HG03354 (cell line): ENCODE measurements around the gene MITF.

Experiments used
- ATAC-seq: cut with Tn5 transposase; IDR thresholded peaks from one replicate; pipeline ENCODE4 v1.9.1; 2021; ENCODE audit warnings: mild to moderate bottlenecking; ENCODE audit not compliant: unreplicated experiment, poor library complexity, severe bottlenecking

Gene MITF

DNA sequence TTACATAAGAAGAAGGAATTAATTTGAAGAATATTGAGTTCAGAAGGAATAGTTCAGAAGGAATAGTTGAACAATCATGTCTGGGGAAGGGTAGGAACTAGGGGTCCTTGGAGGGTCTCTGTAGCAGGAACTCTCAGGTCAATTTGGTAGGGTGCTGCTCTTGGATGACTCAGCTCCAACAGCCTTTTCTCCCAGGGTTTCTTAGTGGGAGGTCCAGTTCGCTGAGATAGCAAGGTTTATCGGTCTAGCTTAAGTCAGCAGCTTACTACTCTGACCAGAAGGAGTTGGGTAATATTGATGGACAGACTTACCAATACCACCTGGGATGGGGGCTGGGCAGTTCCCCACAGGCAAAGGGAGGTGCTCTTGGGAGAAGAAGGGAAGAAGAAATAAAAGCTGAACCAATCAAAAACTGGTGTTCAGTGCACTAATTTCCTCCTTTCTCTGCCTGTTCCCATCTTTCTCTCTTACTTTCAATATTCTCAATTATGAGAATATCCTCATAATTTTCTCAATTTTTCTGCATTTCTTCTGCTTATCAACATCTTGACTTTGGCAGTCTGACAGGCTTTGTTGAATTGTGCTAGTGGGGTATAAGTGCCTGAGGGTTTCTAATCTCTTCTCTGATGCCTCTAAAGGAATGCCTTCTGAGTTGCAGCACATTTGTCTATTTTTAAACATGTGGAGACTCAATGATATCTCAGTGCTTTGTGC is 14.4 kb upstream of the MITF start:
- ATAC-seq, result no peak

DNA sequence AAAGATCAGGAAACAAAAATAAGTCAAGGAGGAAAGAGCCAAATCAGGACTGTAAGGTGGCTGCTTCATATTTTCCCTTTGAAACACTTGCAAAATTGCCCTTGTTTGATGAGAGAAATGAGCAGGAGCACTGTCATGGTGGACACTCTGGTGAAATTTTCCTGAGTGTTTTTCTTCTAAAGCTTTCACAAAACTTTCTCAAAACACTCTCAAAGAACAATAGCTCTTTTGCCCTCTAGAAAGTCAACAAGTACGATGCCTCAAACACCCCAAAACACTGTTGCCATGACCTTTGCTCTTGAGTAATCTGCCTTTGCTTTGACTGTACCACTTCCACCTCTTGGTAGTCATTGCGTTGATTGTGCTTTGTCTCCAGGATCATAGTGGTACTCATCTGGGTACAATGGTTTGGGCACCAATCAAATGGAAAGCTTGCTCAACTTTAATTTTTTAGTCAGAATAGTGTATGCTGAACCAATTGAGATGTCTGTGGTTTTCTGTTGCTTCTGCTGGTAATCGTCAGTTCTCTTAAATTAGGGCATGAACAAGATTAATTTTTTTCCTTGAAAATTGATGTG is 13.2 kb upstream of the MITF start:
- ATAC-seq, result no peak

DNA sequence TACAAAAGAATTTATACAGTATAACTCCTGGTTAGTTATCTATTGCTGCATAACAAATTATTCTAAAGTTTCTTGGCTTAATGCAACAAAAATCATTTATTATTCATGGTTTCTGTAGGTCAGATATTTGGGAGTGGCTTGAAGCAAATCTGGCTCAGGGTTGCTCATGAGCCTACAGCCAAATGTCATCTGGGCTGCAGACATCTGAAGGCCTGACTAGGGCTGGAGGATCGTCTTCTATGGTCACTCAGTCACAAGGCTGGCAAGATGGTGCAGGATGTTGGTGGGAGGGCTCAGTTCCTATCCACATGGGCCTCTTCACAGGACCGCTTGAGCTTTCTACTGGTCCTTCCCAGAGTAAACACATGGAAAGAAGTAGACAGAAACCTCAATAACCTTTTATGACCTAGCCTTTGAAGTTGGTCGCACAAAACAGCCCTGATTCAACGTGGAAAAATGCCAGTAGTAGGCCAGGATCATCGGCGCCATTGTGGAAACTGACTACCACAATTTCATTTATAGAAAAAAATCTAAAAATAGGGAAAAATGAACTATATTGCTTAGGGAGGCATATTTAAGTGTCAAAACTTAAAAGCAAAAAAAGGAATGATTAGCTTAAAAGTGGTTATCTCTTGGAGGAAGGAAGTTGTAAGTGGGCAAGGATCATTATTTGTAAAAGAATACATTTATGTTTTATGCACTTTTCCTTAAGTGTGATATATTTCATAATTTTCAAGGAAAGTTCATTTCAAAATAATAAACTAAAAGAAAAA is 9.9 kb upstream of the MITF start:
- no peak for ATAC-seq

DNA sequence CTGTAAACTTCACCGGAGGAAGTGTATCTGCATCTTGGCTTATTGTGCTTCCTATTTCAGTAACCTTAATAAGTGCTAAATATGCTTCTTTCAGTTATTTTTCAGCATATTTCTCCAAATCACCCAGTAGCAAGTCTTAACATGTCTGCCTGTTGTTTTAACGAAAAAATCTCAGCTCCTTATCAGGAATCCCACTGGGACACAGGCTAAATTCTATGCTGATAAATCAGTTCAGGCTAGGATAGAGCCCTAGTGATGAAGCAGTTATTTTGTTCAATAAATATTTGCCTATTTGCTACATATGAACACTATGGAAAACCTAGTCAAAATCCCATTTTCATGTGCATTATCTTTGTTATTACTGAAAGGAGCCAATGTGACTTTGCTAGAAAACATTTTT is 8.2 kb upstream of the MITF start:
- no peak for ATAC-seq

DNA sequence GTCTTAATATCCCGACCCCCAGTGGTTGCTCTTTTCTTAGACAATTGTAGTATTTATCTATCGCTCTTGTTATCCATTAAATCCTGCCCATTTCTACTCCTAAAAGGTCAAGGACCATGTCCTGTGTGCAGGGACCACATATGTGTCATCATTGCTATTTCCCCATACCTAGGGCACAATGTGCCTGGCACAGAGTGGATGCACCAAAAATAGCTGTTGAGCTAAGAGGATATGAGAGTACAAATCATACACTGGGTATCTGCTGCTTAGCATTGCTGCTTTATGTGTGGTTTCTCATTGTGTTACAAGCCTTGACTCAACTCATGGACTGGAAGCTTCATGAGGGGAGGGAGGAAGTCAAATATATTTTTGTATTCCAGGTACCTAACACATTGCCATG is 3.4 kb upstream of the MITF start:
- no peak for ATAC-seq

DNA sequence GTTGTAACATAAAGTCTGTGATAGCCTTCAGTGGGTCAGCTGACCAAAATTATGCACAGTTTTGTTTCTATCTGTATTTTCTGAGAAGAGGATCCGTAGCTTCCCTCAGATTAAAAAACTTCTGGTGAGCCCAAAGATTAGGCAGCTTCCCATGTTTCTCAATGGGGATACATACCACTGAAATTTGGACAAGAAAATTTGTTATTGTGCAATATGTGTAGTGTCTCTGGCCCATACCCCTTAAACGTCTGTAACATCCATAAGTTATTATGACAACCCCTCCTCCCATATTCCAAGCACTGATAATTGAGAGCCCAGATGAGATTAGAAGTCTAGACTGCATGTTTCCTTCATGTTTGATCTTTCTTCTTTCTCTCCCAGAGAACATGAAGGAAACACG is 1.9 kb upstream of the MITF start:
- no peak for ATAC-seq

DNA sequence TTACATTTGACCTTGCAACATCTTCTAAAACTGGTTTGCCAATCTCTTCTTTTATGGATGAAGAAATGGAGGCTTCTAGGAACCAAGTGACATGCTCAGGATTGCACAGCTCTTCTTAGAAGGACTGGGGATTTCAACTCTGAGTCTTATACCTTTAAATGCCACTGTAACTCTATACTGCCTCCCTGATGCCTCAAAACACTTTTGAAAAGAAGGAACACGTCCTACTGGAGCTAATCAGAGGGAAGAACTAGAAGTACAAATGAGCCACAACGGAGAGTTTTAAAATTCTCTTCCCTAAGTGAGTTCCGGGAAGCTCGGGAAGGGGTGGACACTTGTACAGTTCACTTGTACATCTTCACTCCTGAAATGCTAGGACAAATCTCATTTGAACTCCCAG is 949 bp upstream of the MITF start:
- ATAC-seq, result no peak

DNA sequence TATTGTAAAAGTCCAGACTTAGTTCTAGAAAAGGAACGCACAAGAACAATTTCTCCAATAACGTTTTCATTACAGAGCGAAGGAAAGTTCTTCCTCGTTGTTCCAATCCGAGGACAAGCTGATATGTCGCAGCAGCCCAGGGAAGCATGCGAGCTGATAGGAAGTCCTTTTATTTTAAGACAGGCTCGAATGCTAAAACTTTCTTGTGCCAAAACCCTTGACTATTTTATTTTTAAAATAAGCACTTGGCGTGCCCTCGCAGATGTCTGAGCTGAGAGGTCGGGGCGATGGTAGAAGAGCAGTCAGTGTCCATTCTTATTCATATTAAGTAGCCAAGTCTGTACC is 433 bp upstream of the MITF start:
- ATAC-seq, result no peak

DNA sequence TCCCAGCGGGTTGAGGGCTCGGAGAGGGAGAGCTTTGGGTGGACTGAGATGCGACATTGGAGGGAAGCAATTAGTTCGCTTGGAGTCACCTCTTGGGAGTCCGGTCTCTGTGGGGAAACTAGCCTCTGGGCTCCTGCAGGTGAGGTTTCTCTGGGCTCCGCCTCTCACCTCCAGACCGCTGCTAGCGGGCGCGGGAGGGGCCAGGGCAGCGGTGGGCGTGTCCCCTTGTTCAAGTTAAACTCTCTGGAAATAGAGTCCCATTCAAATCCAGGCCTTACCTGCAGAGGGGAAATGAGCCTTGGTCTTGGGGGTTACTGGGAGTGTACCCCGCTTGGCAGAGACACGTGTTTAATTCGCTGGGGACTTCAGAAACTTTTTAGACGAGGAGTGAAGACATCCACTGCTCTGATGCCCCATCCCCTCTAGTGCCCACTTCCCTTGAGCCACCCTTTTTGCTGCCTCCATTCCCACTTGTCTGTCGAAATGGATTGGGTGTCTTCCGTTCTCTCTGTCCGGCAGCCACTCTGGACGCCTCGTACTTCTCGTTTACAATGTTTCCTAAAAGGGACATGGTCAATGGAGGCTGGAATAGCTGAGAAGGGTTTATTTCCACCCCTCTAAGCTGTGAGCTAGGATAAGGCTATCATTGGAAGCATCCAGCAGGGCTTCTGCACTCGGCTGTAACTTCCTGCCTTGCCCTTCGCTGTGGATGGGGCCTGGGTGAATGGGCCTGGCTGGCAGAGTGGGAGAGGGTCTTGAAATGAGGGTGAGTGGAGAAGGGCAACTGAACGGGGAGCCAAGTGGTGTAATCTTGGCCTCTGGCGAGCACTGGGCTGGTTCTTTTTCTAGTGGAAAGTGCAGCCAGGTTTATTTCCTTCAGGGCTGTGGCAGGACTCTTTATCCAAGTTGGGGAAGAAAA is 1.1 kb downstream of the MITF start:
- no peak for ATAC-seq

DNA sequence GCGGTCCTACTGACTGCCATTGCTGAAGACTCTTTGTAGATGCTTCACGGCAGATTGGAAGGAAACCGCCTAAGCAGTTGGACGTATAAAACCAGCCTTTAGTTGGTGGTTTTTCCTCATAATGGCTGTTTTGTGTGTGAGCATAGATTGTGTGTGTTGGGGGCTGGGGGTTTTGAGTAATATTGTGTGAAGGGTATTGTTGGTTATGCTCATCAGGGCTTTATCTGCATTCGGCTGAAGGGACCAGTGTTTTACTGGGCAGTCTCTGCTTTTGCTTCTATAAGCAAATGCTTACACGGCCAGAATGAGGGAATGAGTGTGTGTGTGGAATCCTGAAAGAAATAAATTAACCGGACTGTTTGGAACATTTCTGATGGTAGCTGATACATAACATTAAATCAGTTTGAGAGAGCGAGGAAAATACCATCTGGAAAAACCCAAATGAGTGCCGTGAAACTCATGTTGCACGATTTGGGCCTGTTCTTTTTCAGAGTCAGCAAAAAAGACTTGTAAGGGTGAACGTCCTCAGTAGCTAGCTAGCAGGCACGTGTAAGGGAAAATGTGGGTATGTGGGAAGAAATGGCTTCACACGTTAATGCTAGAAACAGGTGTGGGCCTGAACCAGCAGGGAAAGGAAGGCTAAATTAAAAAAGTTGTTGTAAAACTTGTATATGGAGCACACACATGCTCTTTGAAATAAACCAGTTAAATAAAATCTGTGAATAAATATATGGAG is 1.9 kb downstream of the MITF start:
- no peak for ATAC-seq

DNA sequence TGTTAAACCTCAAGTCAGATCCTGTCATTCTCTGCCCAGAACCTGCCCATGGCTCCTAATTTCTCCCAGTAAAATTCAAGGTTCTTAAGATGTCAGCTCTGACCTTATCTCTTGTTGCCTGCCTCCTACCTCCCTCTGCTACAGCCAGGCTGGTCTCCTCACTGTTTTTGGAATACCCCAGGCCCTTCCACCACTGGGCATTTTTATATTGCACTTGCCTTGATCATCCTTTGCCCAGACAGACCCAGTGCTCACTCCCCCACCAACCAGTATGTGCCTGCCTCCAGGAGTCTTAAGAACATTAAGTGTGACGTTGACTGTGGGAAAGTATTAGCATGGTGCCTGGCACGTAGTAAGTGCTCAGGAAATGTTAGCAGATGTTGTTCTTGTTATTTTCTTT is 3.1 kb downstream of the MITF start:
- no peak for ATAC-seq

DNA sequence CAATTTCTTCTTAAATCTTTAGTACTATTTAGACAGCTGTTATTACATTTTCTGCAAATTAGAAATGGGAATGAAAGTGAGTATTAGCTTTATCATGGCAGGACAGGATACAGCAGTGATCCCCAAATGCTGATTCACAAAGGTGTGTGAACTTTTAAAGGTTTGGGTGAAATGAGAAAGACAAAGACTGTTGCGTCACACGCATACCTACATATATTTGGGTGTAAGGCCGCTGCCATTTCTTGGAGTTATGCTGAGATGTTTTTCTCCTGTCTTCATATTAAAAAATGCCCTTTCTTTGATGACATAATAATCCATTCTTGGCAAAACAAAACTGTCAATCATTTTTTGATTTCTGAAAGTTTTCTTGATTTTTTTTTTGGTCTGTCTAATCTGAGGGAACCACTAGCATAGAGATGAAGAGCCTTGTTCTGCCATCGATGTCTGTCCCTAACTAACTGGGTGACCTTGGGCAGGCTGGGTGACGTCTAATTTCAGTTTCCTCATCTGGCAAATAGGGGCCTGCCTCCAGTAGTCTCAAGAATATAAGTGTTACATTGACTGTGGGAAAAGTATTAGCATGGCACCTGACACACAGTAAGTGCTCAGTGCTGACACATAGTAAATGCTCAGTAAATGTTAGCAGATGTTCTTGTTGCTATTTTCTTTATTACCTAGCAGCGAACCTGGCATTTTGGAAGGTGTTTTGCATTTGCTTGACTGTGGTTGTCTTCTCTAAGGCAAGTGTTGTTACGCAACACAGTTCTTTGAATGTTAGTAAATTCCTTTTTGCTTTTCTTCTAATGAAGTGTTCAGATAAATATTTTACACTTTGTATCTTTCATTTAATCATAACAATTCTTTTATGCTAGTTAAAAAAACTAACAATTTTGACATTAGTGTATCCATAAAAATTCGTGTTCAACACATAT is 5.0 kb downstream of the MITF start:
- no peak for ATAC-seq

DNA sequence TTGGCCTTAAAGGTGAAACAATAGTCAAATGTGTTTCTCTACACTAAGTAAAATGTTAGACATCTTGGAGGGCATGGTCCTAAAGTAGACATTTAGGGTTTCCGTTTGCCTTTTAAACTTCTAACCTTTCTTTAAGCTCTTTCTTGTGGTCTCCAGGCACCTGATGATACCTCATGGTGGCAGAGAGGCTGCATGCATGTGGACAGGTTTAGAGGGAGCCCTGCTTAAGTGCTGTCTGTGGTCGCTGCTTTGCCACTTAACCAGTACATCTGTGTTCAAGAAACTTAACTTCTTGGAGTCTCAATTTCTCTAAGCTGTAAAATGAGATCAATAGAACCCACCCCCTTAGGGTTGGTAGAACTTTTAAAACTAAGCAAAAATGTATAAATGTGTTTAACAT is 6.2 kb downstream of the MITF start:
- no peak for ATAC-seq

DNA sequence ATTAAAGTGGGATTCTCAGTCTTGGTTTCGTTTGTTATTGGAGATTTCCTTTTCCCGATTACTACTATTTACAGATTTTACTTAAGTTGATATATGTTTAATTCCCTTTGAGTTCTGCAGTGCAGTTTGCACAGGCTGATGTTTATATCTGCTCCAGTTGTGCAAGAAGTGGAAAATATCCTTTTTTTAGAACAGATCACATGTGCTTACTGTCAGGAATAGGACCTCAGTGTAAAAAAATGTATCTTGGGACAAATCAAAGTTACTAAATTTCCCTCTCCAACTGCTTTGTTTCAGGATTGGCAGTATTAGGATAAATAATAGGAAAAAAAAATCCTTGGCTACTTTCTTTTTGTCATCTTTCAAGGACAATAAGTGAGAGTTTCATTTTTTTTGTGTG is 6.9 kb downstream of the MITF start:
- no peak for ATAC-seq

DNA sequence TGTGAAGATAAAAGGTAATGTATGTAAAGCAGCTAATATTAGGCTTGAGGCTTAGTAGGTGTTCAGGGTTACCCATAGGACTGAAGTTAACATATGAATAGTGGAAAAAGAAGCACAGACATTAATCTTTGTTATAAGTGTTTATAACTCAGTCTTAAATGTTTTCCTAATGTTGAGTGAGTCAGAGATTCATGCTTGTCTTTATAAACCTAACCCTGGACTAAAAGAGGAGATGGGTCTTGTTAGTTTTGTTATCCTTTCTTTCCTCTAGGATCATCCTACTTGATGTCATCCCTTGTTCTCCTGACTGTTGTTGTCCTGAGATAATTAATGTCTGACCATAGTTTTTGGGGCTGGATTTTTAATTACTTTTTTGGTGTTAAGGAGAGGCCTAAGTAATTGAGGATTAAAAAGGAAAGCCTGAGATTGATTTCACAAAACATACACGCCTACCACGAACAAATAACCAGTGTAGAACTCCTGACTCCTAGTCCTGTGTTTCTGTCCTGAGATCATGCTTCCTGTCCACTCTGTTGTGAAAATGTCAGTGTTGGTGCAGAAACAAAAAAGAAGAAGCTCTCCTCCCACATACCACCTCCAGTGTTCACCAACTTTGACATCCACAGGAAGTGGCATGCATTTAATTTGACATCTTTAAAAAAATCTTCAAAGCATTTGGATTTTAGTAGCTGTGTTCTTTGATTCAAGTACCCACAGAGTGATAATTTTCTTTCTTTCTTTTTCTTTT is 8.4 kb downstream of the MITF start:
- ATAC-seq, result no peak

DNA sequence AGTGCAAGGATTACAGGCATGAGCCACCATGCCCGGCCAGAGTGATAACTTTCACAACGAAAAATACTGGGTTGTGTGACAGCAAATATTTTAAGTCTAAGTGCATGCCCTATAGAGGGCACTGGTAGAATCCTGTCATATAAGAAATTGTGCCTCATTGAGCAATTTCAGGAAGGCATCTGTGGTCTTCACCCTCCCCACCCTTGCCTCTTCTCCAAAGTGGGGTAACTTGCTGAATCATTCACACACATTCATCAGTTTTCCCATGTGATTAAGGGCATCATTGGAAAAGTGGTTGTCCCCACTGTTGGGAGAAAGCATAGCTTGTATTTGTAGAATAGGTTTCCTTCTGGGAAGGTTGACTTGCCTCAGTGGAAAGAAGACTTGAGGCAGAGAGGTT is 9.2 kb downstream of the MITF start:
- no peak for ATAC-seq

DNA sequence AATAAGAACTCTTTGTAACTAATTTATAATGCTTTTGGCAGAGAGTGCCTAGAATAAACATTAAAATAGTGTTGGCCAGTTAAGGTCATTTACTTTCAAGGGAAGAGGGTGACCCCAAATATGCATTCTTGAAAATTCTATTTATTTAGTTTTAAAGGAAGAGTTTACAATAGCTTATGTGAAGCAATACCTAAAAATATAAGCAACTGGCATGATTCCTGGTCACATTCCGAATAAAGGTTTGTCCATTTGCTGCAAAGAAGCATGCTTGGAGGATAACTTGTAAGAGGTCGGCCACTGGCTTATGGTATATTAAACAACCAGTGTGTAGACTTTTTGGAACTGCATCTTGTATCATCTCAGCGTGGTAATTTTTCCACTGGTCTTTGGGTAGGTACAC is 10.2 kb downstream of the MITF start:
- ATAC-seq, result no peak

DNA sequence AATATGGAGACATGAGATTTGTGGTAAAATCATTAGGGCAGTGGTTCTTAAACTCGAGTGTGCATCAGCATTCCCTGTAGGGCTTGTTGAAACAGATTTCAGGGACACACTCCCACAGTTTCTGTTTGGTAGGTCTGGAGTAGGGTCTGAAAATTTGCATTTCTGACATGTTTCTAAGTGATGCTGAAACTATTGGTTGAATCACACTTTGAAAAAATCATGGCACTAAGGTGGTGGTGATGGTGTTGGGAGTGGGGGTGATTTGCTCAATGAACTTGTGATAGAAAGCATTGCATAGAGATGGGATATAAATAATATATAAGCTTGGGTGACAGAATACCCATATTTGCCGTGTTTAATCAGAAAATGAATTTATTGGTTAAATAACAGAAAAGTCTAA is 11.3 kb downstream of the MITF start:
- no peak for ATAC-seq
